Measurements from ENCODE around the gene NTSR2.

Gene NTSR2

DNA sequence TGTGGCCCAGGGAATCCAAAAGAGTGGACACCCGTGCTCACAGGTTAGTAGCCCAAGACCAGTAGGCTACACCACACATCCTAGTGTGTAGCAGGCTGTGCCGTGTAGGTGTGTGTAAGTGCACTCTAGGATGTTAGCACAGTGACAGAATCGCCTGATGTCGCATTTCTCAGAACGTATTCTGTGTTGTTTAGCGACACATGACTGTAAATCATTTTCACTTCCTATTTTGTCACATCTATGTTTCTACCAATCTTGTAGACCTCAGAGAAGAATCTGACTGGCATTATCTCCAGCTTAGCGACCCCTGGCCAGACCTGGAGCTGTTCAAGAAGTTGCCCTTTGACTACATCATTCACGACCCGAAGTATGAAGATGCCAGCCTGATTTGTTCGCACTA is 45.1 kb downstream of the NTSR2 start:
- DNase-seq = no peak

- DNase-seq = no peak
These were observed 47.4 kb downstream of the NTSR2 start for GRCh38 chr2:11622611-11623010.

DNA sequence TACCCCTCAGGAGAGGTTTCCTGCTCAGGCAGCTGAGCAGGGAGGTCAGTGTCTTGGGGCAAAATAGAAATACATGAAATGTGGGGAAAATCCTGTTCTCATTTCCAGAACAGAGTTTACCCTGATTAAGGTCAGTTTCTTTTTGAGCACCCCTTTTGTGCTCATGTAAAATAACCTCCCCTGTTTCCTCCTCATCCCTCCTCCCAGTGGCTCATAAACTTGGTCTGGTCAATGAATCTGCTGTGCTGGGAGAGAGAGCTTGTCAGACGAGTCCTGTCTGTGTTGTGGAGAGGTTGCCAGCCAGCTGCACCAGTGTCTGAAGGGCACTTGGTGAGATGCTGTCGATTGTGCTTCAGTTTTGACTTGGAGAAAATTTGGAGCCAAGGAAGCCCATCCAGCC is 48.6 kb downstream of the NTSR2 start:
- DNase-seq = no peak

- DNase-seq = no peak
These were observed 51.3 kb downstream of the NTSR2 start for GRCh38 chr2:11618708-11619062.

DNA sequence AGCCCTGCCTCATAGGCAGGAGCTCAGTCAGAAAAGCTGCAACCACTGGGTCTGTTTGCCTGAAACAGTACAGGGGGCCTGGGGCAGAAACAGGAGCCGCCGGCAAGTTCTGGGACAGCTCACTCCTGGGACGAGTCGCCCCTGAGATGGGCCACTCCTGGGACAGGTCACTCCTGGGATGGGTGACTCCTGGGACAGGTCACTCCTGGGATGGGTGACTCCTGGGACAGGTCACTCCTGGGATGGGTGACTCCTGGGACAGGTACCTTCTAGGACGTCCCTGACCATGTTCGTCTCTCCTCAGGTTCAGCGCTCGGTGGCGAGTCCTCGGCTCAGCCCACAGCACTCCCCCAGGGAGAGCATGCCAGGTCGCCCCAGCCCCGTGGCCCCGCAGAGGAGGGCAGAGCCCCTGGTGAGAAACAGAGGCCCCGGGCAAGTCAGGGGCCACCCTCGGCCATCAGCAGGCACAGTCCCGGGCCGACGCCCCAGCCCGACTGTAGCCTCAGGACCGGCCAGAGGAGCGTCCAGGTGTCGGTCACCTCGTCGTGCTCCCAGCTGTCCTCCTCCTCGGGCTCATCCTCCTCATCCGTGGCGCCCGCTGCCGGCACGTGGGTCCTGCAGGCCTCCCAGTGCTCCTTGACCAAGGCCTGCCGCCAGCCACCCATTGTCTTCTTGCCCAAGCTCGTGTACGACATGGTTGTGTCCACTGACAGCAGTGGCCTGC is 51.8 kb downstream of the NTSR2 start:
- DNase-seq = no peak

GRCh38 chr2:11617527-11617926 is 52.5 kb downstream of the NTSR2 start:
- no peak for DNase-seq

GRCh38 chr2:11616851-11617415 is 53.1 kb downstream of the NTSR2 start:
- no peak for DNase-seq

- DNase-seq = no peak
These were observed 53.8 kb downstream of the NTSR2 start for GRCh38 chr2:11616097-11616687.

DNA sequence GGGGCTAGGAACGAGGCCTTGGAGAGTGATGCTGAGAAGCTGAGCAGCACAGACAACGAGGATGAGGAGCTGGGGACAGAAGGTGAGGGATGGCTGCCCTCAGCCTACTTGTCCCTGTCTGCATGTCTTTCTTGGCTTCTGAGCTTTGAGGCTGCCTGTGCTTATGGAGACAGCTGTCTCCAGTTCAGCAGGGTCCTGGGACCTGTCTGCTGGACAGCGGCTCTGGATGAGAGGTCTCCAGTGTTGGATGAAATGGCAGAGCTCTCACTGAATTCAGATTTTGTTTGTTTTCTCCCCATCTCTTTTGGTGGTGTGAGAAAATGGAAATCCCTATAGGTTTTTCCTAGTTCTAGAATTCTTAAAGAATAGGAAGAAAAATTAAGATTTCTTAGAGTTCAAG is 54.8 kb downstream of the NTSR2 start:
- DNase-seq = no peak

GRCh38 chr2:11613297-11613696 is 56.7 kb downstream of the NTSR2 start:
- DNase-seq = no peak

- DNase-seq = no peak
These were observed 57.3 kb downstream of the NTSR2 start for GRCh38 chr2:11612553-11613215.

DNA sequence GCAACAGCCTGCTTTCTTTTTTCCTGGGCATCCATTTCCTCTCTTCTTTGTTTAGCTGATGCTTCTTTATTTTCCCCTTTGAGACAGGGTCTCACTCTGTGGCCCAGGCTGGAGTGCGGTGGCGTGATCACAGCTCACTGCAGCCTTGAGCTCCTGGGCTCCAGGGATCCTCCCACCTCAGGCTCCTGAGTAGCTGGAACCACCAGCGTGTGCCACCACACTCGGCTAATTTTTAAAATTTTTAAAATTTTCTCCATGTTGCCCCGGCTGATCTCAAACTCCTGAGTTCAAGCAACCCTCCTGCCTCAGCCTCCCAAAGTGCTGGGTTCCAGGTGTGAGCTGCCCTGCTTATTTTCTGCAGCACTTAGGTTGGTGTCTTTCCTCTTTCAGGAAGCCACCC is 58.7 kb downstream of the NTSR2 start:
- no peak for DNase-seq

DNA sequence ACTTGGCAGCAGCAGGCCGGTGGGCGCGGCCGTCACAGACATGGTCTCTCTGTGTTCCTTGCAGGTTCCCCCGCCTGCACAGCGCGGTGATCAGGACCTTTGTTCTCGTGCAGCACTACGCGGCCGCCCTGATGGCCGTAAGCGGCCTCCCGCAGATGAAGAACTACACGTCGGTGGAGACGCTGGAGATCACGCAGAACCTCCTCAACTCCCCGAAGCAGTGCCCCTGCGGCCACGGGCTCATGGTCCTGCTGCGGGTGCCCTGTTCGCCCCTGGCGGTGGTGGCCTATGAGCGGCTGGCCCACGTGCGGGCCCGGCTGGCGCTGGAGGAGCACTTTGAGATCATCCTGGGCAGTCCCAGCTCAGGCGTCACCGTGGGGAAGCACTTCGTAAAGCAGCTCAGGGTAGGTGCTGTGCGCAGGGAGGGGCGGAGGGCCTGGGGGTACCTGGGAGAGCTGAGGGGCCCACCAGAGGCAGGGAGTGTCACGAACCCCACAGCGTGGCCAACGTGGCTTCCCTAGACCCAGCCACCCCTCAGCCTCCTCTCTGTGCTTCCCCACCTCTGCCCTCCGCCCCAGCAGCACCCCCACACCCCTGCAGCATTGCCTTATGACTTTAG is 59.3 kb downstream of the NTSR2 start:
- no peak for DNase-seq
